Heart right ventricle (tissue), 16 donors: ENCODE data around the gene POLR1H. TPM values are rescaled to one million over a fixed set of nuclear protein-coding genes. Genes with fewer than 3 reads are reported as not detected.

ENCODE experiments used
- ATAC-seq, 8 donors: fragments of 200-7000 bp; cut with Tn5 transposase; one replicate each; pipeline ENCODE4 v1.9.1; 2020; ENCODE audit warnings: mild to moderate bottlenecking in 8 of 8, moderate library complexity in 8 of 8, moderate number of reproducible peaks in 1 of 8
- DNase-seq, 2 donors: peaks; one replicate each; pipeline ENCODE4 v3.0.0-alpha.2; 2020
- H3K27ac ChIP-seq, 10 donors: fragments of 200-600 bp; sonication (generic) in 2 of 10; one replicate each; pipeline versions ENCODE4 v1.5.0 to v1.8.0; 2020 to 2022; ENCODE audit warnings: mild to moderate bottlenecking in 3 of 10
- H3K27me3 ChIP-seq, 7 donors: fragments of 200-600 bp; one replicate each; pipeline ENCODE4 v1.8.0; 2021 to 2022; ENCODE audit warnings: mild to moderate bottlenecking in 2 of 7
- H3K36me3 ChIP-seq, 9 donors: fragments of 200-600 bp; sonication (generic) in 1 of 9; one replicate each; pipeline versions ENCODE4 v1.5.0 to v1.8.0; 2020 to 2022; ENCODE audit warnings: mild to moderate bottlenecking in 2 of 9
- H3K4me1 ChIP-seq, 9 donors: fragments of 200-600 bp; sonication (generic) in 1 of 9; one replicate each; pipeline versions ENCODE4 v1.5.0 to v1.8.0; 2020 to 2022; ENCODE audit warnings: mild to moderate bottlenecking in 4 of 9
- H3K4me3 ChIP-seq, 10 donors: fragments of 200-600 bp; sonication (generic) in 2 of 10; one replicate each; pipeline versions ENCODE4 v1.5.0 to v1.8.0; 2020 to 2022; ENCODE audit warnings: mild to moderate bottlenecking in 7 of 10, moderate library complexity in 2 of 10
- H3K9me3 ChIP-seq, 11 donors: fragments of 200-600 bp in 10 of 11; sonication (generic) in 2 of 11; one replicate each; pipeline versions ENCODE4 v1.5.0 to v1.8.0; 2013 to 2022; ENCODE audit warnings: mild to moderate bottlenecking in 2 of 11, control low read depth in 1 of 11, moderate library complexity in 1 of 11
- CTCF ChIP-seq, 9 donors: fragments of 200-600 bp; sonication (generic) in 2 of 9; IDR thresholded peaks; one replicate each; pipeline versions ENCODE4 v1.5.0 to v1.8.0; 2021 to 2022; ENCODE audit warnings: antibody characterized with exemption in 9 of 9, mild to moderate bottlenecking in 5 of 9, moderate library complexity in 1 of 9
- WGBS, 2 donors: extraction: QIAGEN DNeasy Blood & Tissue Kit; methylation state at CpG; one replicate each; pipeline ENCODE4 v1.1.7; 2013; ENCODE audit warnings: inconsistent platforms in 1 of 2; 5-methylcytosine and 5-hydroxymethylcytosine counted together
- intact Hi-C, 10 donors: fragments of 100-400 bp; cut with DNase I; formaldehyde crosslinking; loops; one replicate each; pipeline versions ENCODE4 v1.11.1 to v1.14.2; 2022
- polyA plus RNA-seq, 2 donors: library from polyadenylated mRNA; stranded (reverse); fragments of 200-250 nt; gene quantifications; one replicate each; pipeline ENCODE4 v1.2.3, GENCODE V29; 2013
- total RNA-seq, 10 donors: library from RNA; stranded (reverse); fragmentation: NEBNext Ultra II Directional in 3 of 10; extraction: Animal tissue kit (Norgen Biotek cat#: 25700) in 3 of 10; gene quantifications; one replicate each; pipeline versions ENCODE4 v1.2.1 to v1.2.4, GENCODE V29; 2021 to 2023
- donor health status: Arrhythmogenic right ventricular cardiomyopathy.
- donor health status: ischemic (EF 13 %, LVEDD 7.1; RV severe dilation, severe dysfunction).
- donor health status: healthy with polysubstance abuse.
- donor health status: DM: no; HTN: yes; CAD: no.
- donor health status: DM: no; HTN: no; CAD: no.
- donor health status: ischemic (EF 25% LVEDD 6.9; RV normal size, moderate dysfunction).
- donor health status: ischemic (EF 25% LVEDD 5.7; RV mildly dilated, moderate dysfunction).
- donor health status: healthy.
- donor health status: DM: yes; HTN: yes; CAD: no.
- donor health status: Ischemic cardiomyopathy.
- donor health status: ischemic (EF 35%, LVEDD 5.7; RV mildly dilated, moderate dysfunction).
- donor health status: nonischemic (EF 11% LVEDD 7.7; RV severe dilation, severe dysfunction).
- donor health status: DM: yes; HTN: yes; CAD: no.
- donor health status: PGD.
- donor health status: ischemic (EF 29% LVEDD 5.4; RV normal size, mild dysfunction).
- donor health status: nonischemic (EF 23%, LVEDD 6.1; RV moderate dilation, normal function).

Gene POLR1H
- total and polyA plus RNA-seq, 12 donors, result 11.5 to 45.2 (median 14.9) TPM

GRCh38 chr6:30102414-30102969 is 41.4 kb downstream of the POLR1H start:
- ATAC-seq (peak in 5 of 8 donors; percentile 2 to 17 (median 7)), DNase-seq (no peak)
- no peak for TF ChIP-seq CTCF (IDR thresholded peaks at IDR 0.05)
- Histone ChIP-seq H3K9me3 (no peaks in the 10 kb centered on the region), H3K4me3 (peak overlapping the region in 9 of 10 donors; percentile 31 to 58 (median 55)), H3K4me1 (peaks cover 9 to 39% (median 29%) of the 10 kb centered on the region in 9 donors), H3K36me3 (no peaks in the 10 kb centered on the region), H3K27ac (peak overlapping the region in 9 of 10 donors; percentile 50 to 83 (median 65)), H3K27me3 (peaks cover 4 to 80% (median 45%) of the 10 kb centered on the region in 7 donors)
- intact Hi-C loops, result loop anchor here in 8 of 10 donors (1.0 to 10.0 kb wide), 8 partner anchors 28 to 292 kb away; partner anchors contain the start of gene PPP1R11 (in 6 of the 8)
- 39 to 44% methylated on average over 15 of the region's 15 CpGs for WGBS, 2 donors

- peak; percentile 71 to 94 (median 89) for TF ChIP-seq CTCF (IDR thresholded peaks at IDR 0.05)
These were observed 42.2 kb downstream of the POLR1H start for GRCh38 chr6:30102970-30103871.

GRCh38 chr6:30103872-30104179 is 42.8 kb downstream of the POLR1H start:
- ATAC-seq (no peak), DNase-seq (no peak)
- intact Hi-C loops, result loop anchor here in 8 of 10 donors (1.0 to 10.0 kb wide), 8 partner anchors 27 to 291 kb away; partner anchors contain the start of gene PPP1R11 (in 5 of the 8)
- Histone ChIP-seq H3K4me1 (peaks cover 9 to 39% (median 29%) of the 10 kb centered on the region in 9 donors), H3K36me3 (no peaks in the 10 kb centered on the region), H3K4me3 (peak overlapping the region in 8 of 10 donors; percentile 20 to 56 (median 49)), H3K27ac (peak overlapping the region in 1 of 10 donors; percentile 23), H3K9me3 (no peaks in the 10 kb centered on the region), H3K27me3 (peaks cover 4 to 79% (median 47%) of the 10 kb centered on the region in 7 donors)
- TF ChIP-seq CTCF (IDR thresholded peaks at IDR 0.05), result no peak
- WGBS, 2 donors, result 46 to 52% methylated on average over 3 of the region's 3 CpGs

More at GRCh38 chr6:30102970-30103871, 42.2 kb downstream of the POLR1H start:
- Histone ChIP-seq H3K27ac (peak overlapping the region in 9 of 10 donors; percentile 33 to 83 (median 65)), H3K36me3 (no peaks in the 10 kb centered on the region), H3K4me3 (peak overlapping the region in 9 of 10 donors; percentile 20 to 56 (median 49)), H3K9me3 (no peaks in the 10 kb centered on the region), H3K27me3 (peaks cover 4 to 79% (median 47%) of the 10 kb centered on the region in 7 donors), H3K4me1 (peaks cover 9 to 39% (median 29%) of the 10 kb centered on the region in 9 donors)
- intact Hi-C loops, result loop anchor here in 8 of 10 donors (1.0 to 10.0 kb wide), 9 partner anchors 28 to 292 kb away; partner anchors contain the start of gene PPP1R11 (in 6 of the 8)
- DNase-seq, result peak; percentile 78 to 89
- peak; percentile 76 to 91 (median 83) for ATAC-seq
- WGBS, 2 donors, result 2 to 3% methylated on average over 36 of the region's 36 CpGs

GRCh38 chr6:30104661-30105060 is 43.6 kb downstream of the POLR1H start:
- Histone ChIP-seq H3K4me3 (no peak overlapping the region), H3K4me1 (peaks cover 9 to 39% (median 29%) of the 10 kb centered on the region in 9 donors), H3K36me3 (no peaks in the 10 kb centered on the region), H3K27ac (no peak overlapping the region), H3K27me3 (peaks cover 4 to 79% (median 48%) of the 10 kb centered on the region in 7 donors), H3K9me3 (no peaks in the 10 kb centered on the region)
- TF ChIP-seq CTCF (IDR thresholded peaks at IDR 0.05), result no peak
- DNase-seq, result no peak
- 88 to 90% methylated on average over 2 of the region's 2 CpGs for WGBS, 2 donors
- no peak for ATAC-seq
- intact Hi-C loops, result loop anchor here in 6 of 10 donors (2.0 to 10.0 kb wide), 6 partner anchors 26 to 290 kb away; partner anchors contain the start of gene PPP1R11 (in 2 of the 6)
